SK-N-MC (cell line): ENCODE results near the gene RPN1.
"Not testable (repeated sequence)": the region's sequence is repeated elsewhere in the genome, so short reads cannot be mapped to it uniquely, and the experiment has no call there.

Source experiments
- EZH2 ChIP-seq: fragments of 200-600 bp; sonication (generic); IDR thresholded peaks from one replicate; pipeline ENCODE4 v1.6.1; 2017; ENCODE audit warnings: antibody characterized with exemption
- POLR2AphosphoS5 ChIP-seq: IDR thresholded peaks from 2 replicates; pipeline ENCODE4 v1.6.1; 2012; ENCODE audit warnings: mild to moderate bottlenecking, low read depth, low read length, borderline replicate concordance

DNA sequence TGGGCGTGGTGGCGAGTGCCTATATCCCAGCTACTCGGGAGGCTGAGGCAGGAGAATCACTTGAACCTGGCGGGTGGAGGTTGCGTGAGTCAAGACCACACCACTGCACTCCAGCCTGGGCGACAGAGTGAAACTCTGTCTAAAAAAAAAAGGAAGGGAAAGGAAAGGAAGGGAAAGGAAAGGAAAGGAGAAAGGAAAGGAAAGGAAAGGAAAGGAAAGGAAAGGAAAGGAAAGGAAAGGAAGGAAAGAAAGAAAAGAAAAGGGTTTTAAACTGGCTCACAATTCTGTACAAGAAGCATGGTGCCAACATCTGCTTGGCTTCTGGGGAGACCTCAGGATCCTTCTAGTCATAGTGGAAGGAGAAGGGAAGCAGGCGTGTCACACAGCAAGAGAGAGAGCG lies 63.7 kb downstream of the RPN1 start:
- not testable (repeated sequence) for TF ChIP-seq EZH2, POLR2AphosphoS5
